Fibroblast of the aortic adventitia (primary cell): Measurements from ENCODE around the gene CDYL2. TPM values are rescaled to one million over a fixed set of nuclear protein-coding genes. Genes with fewer than 3 reads are reported as not detected.

Source experiments
- DNase-seq: peaks from one replicate; pipeline ENCODE4 v3.0.0-alpha.2; 2010; ENCODE audit warnings: low read depth
- H3K4me3 ChIP-seq: 2 replicates; pipeline ENCODE4 v1.5.1; 2011; ENCODE audit warnings: low read depth, mild to moderate bottlenecking, control low read depth, low read length, moderate library complexity
- total RNA-seq: library from RNA; depleted of rRNA; stranded (reverse); fragments of >200 nt; gene quantifications from 2 replicates; pipeline ENCODE4 v1.2.3, GENCODE V29; 2012; ENCODE audit warnings: low replicate concordance
- TF ChIP-seq, protein P1 (sequence below): IDR thresholded peaks from 2 replicates; pipeline ENCODE4 v1.5.1; 2011; ENCODE audit warnings: mild to moderate bottlenecking, low read length, control low read depth, inconsistent platforms; ENCODE audit not compliant: insufficient read depth

CDYL2 gene
- total RNA-seq, 1 donor: 5.2 TPM

DNA sequence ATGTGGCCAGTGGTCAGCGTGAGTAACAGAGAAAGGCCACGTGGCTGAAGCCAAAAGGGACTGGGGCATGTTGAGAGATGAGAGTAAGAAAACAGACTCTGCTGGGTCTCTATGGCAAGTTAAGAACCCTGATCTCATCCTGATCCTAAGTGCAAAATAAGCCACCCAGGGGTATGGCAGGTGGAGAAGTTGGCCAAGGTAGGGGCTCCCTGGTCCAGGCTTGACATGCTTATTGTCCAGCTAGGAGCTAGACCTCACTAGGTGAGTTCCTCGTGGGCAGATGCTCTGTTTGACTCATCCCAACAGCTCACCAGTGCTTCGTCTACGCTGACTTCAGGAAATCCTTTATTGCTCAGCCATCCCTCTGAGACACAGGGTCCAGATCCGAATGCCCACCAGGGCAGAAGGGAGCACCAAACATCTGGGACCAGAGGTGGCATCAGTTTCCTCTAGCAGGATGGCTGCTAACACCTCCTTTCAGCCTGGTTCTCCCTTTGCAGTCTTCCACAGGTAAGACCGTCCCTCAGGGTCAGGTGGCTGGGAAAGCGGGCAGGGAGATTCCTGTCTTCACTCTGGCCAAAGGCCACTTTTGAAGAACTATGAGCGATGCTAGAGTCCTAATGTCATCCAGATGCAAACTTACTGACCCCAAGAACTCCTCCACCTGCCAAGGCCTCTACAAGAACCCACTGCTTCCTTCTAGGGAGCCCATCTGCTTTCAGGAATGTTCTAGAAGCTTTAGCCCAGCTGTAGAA is 99.5 kb downstream of the CDYL2 start:
- H3K4me3 ChIP-seq: no peak overlapping the region
- TF ChIP-seq, protein P1, sequence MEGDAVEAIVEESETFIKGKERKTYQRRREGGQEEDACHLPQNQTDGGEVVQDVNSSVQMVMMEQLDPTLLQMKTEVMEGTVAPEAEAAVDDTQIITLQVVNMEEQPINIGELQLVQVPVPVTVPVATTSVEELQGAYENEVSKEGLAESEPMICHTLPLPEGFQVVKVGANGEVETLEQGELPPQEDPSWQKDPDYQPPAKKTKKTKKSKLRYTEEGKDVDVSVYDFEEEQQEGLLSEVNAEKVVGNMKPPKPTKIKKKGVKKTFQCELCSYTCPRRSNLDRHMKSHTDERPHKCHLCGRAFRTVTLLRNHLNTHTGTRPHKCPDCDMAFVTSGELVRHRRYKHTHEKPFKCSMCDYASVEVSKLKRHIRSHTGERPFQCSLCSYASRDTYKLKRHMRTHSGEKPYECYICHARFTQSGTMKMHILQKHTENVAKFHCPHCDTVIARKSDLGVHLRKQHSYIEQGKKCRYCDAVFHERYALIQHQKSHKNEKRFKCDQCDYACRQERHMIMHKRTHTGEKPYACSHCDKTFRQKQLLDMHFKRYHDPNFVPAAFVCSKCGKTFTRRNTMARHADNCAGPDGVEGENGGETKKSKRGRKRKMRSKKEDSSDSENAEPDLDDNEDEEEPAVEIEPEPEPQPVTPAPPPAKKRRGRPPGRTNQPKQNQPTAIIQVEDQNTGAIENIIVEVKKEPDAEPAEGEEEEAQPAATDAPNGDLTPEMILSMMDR: no peak
- no peak for DNase-seq

GRCh38 chr16:80703131-80704071 is 101.0 kb downstream of the CDYL2 start:
- no peak overlapping the region for H3K4me3 ChIP-seq
- DNase-seq: no peak
- TF ChIP-seq, protein P1: no peak

- no peak overlapping the region for H3K4me3 ChIP-seq
- no peak for DNase-seq
- TF ChIP-seq, protein P1: no peak
These were observed 101.7 kb downstream of the CDYL2 start for GRCh38 chr16:80702696-80703095.

- TF ChIP-seq, protein P1: no peak
- no peak overlapping the region for H3K4me3 ChIP-seq
- DNase-seq: no peak
These were observed 103.8 kb downstream of the CDYL2 start for GRCh38 chr16:80700558-80700957.

DNA sequence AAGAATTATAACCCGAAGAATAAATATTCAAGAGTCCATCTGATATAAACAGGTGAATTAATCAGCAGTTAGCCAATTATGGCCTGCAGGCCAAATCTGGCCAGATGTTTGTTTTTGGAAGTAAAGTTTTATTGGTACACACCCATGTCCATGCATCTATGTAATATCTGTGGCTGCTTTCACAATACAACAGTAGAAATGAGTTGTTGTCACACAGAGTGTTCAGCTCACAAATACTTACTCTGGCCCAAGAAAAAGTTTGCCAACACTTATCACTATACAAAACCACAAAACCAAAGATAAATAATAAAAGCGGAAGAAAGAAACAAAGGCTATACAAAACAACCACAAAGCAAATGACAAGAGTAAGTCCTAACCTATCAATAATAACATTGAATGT is 109.4 kb downstream of the CDYL2 start:
- TF ChIP-seq, protein P1: no peak
- H3K4me3 ChIP-seq: no peak overlapping the region
- no peak for DNase-seq

GRCh38 chr16:80693553-80693952 is 110.8 kb downstream of the CDYL2 start:
- H3K4me3 ChIP-seq: no peak overlapping the region
- DNase-seq: no peak
- TF ChIP-seq, protein P1: no peak
